ENCODE results near the gene SHOC2.

Gene SHOC2

GRCh38 chr10:110919349-110919931 lies at the start of gene SHOC2:
SHOC2 (plus strand) TSS chr10:110919604; CDS start chr10:110964359, 44,755 bp downstream.
- no peak for DNase-seq (ENCODE audit: low read depth)
- TF ChIP-seq CTCF (IDR thresholded peaks at IDR 0.05; ENCODE audit: low read length, missing control alignments) = no peak
- peak within 1 kb of the TSS; percentile 92 for H3K4me3 ChIP-seq (replicated peaks; ENCODE audit: low read depth, low read length)

GRCh38 chr10:110870823-110871297 lies 48.5 kb upstream of the SHOC2 start:
- no peak for DNase-seq (ENCODE audit: low read depth)
- peak overlapping the region; percentile 83 for H3K4me3 ChIP-seq (replicated peaks; ENCODE audit: low read depth, low read length)
- TF ChIP-seq CTCF (IDR thresholded peaks at IDR 0.05; ENCODE audit: low read length, missing control alignments) = no peak

GRCh38 chr10:110871298-110872084 lies 47.9 kb upstream of the SHOC2 start, which contains the start of gene PDCD4:
PDCD4 (plus strand) TSS chr10:110871928; CDS start chr10:110876028, 4,100 bp downstream.
- peak; percentile 98 for DNase-seq (ENCODE audit: low read depth)
- peak within 1 kb of the TSS; percentile 83 for H3K4me3 ChIP-seq (replicated peaks; ENCODE audit: low read depth, low read length)
- TF ChIP-seq CTCF (IDR thresholded peaks at IDR 0.05; ENCODE audit: low read length, missing control alignments) = no peak

- peak; percentile 91 for DNase-seq (ENCODE audit: low read depth)
- H3K4me3 ChIP-seq (replicated peaks; ENCODE audit: low read depth, low read length) = peak overlapping the region; percentile 83
- TF ChIP-seq CTCF (IDR thresholded peaks at IDR 0.05; ENCODE audit: low read length, missing control alignments) = peak; percentile 29
These were observed 47.0 kb upstream of the SHOC2 start for GRCh38 chr10:110872145-110872983.

- H3K4me3 ChIP-seq (replicated peaks; ENCODE audit: low read depth, low read length) = peak overlapping the region; percentile 83
- TF ChIP-seq CTCF (IDR thresholded peaks at IDR 0.05; ENCODE audit: low read length, missing control alignments) = no peak
- peak; percentile 14 for DNase-seq (ENCODE audit: low read depth)
These were observed 46.1 kb upstream of the SHOC2 start for GRCh38 chr10:110872984-110873923.

- no peak for DNase-seq (ENCODE audit: low read depth)
- TF ChIP-seq CTCF (IDR thresholded peaks at IDR 0.05; ENCODE audit: low read length, missing control alignments) = no peak
- H3K4me3 ChIP-seq (replicated peaks; ENCODE audit: low read depth, low read length) = peak overlapping the region; percentile 83
These were observed 45.5 kb upstream of the SHOC2 start for GRCh38 chr10:110873951-110874350.
